Measurements from ENCODE around the gene NBAS.
"Not testable (repeated sequence)": the region's sequence is repeated elsewhere in the genome, so short reads cannot be mapped to it uniquely, and the experiment has no call there.

DNA sequence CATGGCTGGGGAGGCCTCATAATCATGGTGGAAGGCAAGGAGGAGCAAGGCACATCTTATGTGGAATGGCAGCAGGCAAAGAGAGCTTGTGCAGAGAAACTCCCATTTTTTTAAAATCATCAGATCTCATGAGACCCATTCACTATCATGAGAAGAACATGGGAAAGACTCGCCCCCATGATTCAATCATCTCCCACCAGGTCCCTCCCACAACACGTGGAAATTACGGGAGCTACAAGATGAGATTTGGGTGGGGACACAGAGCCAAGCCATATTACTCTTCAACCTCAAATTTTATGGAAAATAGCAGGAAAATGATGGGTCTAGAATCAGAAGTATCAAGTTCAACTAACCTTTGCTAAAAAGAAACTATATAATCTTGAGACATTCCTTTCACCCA is 42.4 kb downstream of the NBAS start:
- TF ChIP-seq, protein P1, sequence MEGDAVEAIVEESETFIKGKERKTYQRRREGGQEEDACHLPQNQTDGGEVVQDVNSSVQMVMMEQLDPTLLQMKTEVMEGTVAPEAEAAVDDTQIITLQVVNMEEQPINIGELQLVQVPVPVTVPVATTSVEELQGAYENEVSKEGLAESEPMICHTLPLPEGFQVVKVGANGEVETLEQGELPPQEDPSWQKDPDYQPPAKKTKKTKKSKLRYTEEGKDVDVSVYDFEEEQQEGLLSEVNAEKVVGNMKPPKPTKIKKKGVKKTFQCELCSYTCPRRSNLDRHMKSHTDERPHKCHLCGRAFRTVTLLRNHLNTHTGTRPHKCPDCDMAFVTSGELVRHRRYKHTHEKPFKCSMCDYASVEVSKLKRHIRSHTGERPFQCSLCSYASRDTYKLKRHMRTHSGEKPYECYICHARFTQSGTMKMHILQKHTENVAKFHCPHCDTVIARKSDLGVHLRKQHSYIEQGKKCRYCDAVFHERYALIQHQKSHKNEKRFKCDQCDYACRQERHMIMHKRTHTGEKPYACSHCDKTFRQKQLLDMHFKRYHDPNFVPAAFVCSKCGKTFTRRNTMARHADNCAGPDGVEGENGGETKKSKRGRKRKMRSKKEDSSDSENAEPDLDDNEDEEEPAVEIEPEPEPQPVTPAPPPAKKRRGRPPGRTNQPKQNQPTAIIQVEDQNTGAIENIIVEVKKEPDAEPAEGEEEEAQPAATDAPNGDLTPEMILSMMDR (IDR thresholded peaks at IDR 0.05), result not testable (repeated sequence)
- not testable (repeated sequence) for TF ChIP-seq TCF7L2, POLR2AphosphoS5 (IDR thresholded peaks at IDR 0.05; ENCODE audit: low read depth, low read length)

All from Panc1 (cell line).